ENCODE measurements around the gene ZCCHC12.
"Not testable (repeated sequence)": the region's sequence is repeated elsewhere in the genome, so short reads cannot be mapped to it uniquely, and the experiment has no call there.

The ZCCHC12 gene

GRCh38 chrX:118823263-118824172 lies at the start of gene ZCCHC12:
Gene ZCCHC12 (plus strand): TSS chrX:118823824. CDS start chrX:118825245, 1,421 bp downstream.
- DNase-seq = no peak

- DNase-seq = no peak
These were observed 44.0 kb upstream of the ZCCHC12 start for GRCh38 chrX:118779581-118779980.

- no peak for DNase-seq
These were observed 43.1 kb upstream of the ZCCHC12 start for GRCh38 chrX:118780509-118780908.

- DNase-seq = no peak
These were observed 42.7 kb upstream of the ZCCHC12 start for GRCh38 chrX:118780911-118781310.

- DNase-seq = no peak
These were observed 27.9 kb upstream of the ZCCHC12 start for GRCh38 chrX:118795528-118796280.

- DNase-seq = no peak
These were observed 20.8 kb upstream of the ZCCHC12 start for GRCh38 chrX:118802857-118803256.

- no peak for DNase-seq
These were observed 16.2 kb upstream of the ZCCHC12 start for GRCh38 chrX:118807151-118808017.

- not testable (repeated sequence) for DNase-seq
These were observed 6.4 kb upstream of the ZCCHC12 start for GRCh38 chrX:118817257-118817656.

- no peak for DNase-seq
These were observed 628 bp downstream of the ZCCHC12 start for GRCh38 chrX:118824173-118824730.

- DNase-seq = no peak
These were observed 1.6 kb downstream of the ZCCHC12 start for GRCh38 chrX:118825227-118825626.

GRCh38 chrX:118839334-118839958 lies 15.8 kb downstream of the ZCCHC12 start:
- no peak for DNase-seq

GRCh38 chrX:118847676-118848075 lies 24.1 kb downstream of the ZCCHC12 start:
- no peak for DNase-seq

GRCh38 chrX:118853596-118853995 lies 30.0 kb downstream of the ZCCHC12 start:
- no peak for DNase-seq

- no peak for DNase-seq
These were observed 32.2 kb downstream of the ZCCHC12 start for GRCh38 chrX:118855681-118856310.

- no peak for DNase-seq
These were observed 33.4 kb downstream of the ZCCHC12 start for GRCh38 chrX:118857006-118857405.

GRCh38 chrX:118861338-118861737 lies 37.7 kb downstream of the ZCCHC12 start:
- no peak for DNase-seq

GRCh38 chrX:118862091-118862490 lies 38.5 kb downstream of the ZCCHC12 start:
- no peak for DNase-seq

GRCh38 chrX:118862979-118863378 lies 39.4 kb downstream of the ZCCHC12 start:
- no peak for DNase-seq

- DNase-seq = no peak
These were observed 40.5 kb downstream of the ZCCHC12 start for GRCh38 chrX:118864063-118864635.

GRCh38 chrX:118865231-118865630 lies 41.6 kb downstream of the ZCCHC12 start:
- no peak for DNase-seq

- no peak for DNase-seq
These were observed 43.6 kb downstream of the ZCCHC12 start for GRCh38 chrX:118867251-118867650.

Data from SIG-M5 (cell line).